ENCODE data around the gene PILRA. TPM values are rescaled to one million over a fixed set of nuclear protein-coding genes. Genes with fewer than 3 reads are reported as not detected.

PILRA gene
- total and polyA plus RNA-seq, 2 of the 8 experiments (the other 6 are each of a cell fraction or from before 2014, with no cell fraction given): 7.6 to 10.6 TPM

DNA sequence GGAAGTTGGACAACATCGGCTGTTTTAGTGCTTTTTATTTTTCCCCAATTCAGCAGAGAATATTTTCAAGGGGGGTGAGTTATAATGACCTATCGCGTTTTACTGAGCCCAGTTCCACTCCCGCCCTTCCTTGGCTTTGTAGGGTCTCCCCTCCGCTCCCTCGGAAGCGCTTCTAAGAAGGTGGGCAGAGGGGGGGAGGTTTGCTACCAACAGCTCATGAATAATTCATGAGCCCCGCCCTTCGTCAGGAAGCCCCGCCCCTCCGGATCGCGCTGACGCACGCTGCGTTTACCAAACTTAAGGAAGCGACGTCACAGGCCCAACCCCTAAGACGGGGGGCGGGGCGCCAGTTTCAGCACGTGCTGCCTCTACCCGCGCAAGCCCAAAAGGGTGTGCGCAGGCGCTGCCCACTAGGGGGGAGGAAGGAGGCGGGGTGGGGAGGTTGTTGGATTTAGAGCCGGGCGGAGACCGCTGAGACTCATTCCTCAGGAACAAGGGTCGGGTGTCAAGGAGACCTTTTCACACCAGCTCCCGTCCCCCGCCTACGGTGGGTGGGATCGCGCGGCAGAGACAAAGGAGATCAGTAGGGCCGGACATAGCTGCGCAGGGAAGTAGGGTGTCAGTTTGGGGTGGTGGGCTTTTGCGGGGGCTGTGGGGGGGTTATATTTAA, 55.8 kb downstream of the PILRA start (continued):
- TF ChIP-seq SRF (IDR thresholded peaks at IDR 0.05; ENCODE audit: low read depth, low read length) (no peak; the same call in 1 of the 2 replicates), MAFK (IDR thresholded peaks at IDR 0.05; ENCODE audit: low read depth, low read length) (no peak), CHD1 (IDR thresholded peaks at IDR 0.05; ENCODE audit: low read depth, low read length) (peak; percentile 36), SP1 (IDR thresholded peaks at IDR 0.05; ENCODE audit: low read depth, low read length) (0 out of 2 replicates have a peak, but pooled peaks have one; percentile 54), YY1 (IDR thresholded peaks at IDR 0.05; ENCODE audit: low read depth, low read length) (no peak), EZH2 (IDR thresholded peaks at IDR 0.05; ENCODE audit: low read depth, low read length, severe bottlenecking) (no peak), ASH2L (IDR thresholded peaks at IDR 0.05; ENCODE audit: low read length) (peak; percentile 75)
- TF ChIP-seq, protein P1, sequence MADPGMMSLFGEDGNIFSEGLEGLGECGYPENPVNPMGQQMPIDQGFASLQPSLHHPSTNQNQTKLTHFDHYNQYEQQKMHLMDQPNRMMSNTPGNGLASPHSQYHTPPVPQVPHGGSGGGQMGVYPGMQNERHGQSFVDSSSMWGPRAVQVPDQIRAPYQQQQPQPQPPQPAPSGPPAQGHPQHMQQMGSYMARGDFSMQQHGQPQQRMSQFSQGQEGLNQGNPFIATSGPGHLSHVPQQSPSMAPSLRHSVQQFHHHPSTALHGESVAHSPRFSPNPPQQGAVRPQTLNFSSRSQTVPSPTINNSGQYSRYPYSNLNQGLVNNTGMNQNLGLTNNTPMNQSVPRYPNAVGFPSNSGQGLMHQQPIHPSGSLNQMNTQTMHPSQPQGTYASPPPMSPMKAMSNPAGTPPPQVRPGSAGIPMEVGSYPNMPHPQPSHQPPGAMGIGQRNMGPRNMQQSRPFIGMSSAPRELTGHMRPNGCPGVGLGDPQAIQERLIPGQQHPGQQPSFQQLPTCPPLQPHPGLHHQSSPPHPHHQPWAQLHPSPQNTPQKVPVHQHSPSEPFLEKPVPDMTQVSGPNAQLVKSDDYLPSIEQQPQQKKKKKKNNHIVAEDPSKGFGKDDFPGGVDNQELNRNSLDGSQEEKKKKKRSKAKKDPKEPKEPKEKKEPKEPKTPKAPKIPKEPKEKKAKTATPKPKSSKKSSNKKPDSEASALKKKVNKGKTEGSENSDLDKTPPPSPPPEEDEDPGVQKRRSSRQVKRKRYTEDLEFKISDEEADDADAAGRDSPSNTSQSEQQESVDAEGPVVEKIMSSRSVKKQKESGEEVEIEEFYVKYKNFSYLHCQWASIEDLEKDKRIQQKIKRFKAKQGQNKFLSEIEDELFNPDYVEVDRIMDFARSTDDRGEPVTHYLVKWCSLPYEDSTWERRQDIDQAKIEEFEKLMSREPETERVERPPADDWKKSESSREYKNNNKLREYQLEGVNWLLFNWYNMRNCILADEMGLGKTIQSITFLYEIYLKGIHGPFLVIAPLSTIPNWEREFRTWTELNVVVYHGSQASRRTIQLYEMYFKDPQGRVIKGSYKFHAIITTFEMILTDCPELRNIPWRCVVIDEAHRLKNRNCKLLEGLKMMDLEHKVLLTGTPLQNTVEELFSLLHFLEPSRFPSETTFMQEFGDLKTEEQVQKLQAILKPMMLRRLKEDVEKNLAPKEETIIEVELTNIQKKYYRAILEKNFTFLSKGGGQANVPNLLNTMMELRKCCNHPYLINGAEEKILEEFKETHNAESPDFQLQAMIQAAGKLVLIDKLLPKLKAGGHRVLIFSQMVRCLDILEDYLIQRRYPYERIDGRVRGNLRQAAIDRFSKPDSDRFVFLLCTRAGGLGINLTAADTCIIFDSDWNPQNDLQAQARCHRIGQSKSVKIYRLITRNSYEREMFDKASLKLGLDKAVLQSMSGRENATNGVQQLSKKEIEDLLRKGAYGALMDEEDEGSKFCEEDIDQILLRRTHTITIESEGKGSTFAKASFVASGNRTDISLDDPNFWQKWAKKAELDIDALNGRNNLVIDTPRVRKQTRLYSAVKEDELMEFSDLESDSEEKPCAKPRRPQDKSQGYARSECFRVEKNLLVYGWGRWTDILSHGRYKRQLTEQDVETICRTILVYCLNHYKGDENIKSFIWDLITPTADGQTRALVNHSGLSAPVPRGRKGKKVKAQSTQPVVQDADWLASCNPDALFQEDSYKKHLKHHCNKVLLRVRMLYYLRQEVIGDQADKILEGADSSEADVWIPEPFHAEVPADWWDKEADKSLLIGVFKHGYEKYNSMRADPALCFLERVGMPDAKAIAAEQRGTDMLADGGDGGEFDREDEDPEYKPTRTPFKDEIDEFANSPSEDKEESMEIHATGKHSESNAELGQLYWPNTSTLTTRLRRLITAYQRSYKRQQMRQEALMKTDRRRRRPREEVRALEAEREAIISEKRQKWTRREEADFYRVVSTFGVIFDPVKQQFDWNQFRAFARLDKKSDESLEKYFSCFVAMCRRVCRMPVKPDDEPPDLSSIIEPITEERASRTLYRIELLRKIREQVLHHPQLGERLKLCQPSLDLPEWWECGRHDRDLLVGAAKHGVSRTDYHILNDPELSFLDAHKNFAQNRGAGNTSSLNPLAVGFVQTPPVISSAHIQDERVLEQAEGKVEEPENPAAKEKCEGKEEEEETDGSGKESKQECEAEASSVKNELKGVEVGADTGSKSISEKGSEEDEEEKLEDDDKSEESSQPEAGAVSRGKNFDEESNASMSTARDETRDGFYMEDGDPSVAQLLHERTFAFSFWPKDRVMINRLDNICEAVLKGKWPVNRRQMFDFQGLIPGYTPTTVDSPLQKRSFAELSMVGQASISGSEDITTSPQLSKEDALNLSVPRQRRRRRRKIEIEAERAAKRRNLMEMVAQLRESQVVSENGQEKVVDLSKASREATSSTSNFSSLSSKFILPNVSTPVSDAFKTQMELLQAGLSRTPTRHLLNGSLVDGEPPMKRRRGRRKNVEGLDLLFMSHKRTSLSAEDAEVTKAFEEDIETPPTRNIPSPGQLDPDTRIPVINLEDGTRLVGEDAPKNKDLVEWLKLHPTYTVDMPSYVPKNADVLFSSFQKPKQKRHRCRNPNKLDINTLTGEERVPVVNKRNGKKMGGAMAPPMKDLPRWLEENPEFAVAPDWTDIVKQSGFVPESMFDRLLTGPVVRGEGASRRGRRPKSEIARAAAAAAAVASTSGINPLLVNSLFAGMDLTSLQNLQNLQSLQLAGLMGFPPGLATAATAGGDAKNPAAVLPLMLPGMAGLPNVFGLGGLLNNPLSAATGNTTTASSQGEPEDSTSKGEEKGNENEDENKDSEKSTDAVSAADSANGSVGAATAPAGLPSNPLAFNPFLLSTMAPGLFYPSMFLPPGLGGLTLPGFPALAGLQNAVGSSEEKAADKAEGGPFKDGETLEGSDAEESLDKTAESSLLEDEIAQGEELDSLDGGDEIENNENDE (IDR thresholded peaks at IDR 0.05; ENCODE audit: insufficient replicate concordance, low read length): no peak
